UCSD-AML1 (cell line): ENCODE data around the gene PTPRE.

ENCODE experiments used
- DNase-seq: peaks from one replicate; lab custom pipeline; 2025; ENCODE audit not compliant: unreplicated experiment; lab: John Stamatoyannopoulos, UW

Gene PTPRE

DNA sequence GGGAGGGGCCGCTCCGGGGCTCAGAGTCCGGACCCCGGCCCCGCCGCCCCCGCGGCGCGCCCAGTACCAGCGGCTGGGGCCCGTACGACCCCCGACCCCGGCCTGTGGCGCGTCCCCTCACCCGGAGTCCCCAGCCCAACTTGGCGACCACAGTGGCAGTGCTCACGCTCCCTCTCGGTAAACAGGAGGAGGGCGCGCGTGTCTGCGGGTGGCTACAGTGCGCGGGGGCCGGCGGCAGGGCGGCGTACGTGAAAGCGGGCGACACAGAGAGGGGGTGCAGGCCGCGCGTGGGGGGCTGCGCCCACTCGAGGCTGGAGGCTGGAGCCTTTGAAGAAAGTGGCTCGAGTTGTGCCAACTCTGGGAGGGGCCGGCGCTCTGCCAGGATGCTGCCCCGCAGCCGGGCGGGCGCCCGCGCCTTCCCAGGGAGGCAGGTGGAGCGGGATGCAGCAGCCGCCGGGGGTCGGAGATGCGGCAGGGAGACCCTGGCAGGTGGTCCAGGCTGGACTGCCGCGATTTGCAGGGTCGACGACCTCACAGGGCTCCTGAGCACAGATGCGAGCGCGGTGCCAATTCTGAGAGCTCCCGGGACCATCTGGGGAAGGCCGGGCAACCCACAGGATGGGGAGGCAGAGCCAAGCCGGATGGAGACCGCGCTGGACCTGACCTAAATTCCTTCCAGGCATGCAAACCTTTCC, 655 bp downstream of the PTPRE start:
- DNase-seq = no peak

DNA sequence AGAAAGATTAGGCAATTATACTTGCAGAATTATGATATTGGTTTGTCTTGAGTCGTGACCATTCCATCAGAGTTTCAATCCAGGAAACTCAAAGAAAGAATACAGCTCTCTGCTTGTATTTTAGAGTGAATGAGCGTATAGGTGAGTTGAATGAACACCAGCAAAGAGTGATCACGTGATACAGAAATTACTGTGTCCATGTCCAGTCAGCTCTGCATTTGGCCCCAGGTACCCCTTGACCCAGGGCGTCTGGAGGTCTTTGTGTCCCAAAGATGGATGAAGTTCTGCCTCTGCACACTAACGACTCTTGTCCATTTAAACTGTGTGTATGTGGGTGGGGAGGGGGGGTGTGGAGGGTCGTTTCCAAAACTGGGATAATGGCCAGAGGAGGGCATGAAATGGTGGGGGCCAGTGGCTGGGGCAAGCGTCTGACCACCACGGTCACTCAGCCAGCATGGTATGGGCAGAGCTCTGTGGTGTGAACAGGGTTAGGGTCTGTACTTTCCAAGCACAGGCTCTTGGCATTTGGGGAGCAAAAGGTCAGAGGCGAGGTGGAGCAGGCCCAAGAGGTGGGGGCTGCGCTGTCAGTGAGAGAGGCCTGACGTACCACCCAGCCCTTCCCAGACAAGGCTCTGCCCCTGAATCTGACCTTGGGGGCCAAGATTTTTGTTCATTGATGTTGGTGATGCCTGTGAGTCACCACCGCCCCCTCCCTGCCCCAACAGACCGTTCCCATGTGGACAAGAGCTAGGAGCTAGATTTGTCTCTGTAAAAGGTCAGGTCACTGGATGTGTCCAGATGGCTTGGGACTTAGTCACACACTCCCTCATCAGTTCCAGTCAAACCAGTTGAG, 1.4 kb downstream of the PTPRE start:
- DNase-seq = no peak

DNA sequence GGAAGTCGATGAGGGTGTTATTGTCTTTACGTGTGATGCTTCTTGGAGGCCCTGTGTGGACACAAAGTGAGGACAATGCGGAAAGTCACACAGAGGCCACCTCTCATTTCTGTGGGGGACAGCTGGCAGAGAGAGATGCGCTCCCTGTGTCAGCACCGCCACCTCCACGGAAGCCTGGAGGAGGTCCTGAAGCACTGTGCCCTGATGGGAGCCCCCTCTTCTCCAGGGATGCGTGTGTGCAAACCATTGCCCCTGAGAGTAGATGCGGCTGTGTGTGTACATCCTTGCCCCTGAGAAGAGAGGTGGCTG, 2.0 kb downstream of the PTPRE start:
- DNase-seq = no peak

DNA sequence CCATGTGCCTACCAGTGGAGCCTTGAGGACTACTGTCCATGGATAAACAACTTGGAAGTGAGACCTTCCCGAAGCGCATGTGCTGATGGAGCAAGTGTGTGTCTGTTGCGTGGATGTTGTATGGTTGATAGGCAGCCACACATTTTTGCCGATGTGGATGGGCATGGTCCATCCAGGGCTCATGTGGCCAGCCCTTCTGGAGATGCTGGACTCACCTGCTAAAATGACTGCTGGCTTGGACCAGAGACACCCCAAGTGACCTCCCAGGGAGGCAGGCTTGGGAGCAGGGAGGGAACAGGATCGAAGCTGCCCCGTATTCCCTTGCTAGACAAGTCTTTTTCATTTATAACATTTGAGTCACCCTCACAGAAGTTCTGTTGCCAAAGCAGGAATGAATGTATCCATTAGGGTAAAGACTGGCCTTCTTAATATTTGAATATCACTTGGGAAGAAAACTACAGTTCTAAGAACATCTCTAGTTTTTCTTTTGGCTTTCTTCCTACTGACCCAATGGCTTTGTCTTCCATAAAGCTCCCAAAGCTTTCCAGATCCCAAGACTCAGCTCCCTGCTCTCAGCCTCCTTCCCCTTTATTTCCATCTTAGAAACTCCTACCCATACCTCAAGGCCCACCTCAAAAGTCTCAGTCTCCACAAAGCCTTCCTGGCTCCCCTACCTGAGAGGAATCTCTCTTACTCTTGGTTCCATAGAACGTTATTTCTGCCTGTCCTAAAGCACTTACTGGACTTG, 3.0 kb downstream of the PTPRE start:
- no peak for DNase-seq

DNA sequence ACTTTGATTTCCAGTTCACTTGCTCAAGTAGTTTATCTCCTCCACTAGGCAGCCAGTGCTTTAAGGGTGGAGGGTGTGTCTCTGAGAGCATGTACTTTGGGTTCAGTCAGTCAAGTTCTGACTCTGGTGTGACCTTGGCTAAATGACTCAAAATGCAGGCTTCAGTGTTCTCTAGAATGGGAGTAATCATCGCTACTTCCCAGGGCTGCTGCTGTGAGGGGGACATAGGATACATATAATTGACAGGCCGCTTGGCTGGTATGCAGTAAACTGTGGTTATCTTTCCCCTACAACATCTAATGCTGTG, 3.5 kb downstream of the PTPRE start:
- no peak for DNase-seq

GRCh38 chr10:127911218-127911866, 4.4 kb downstream of the PTPRE start:
- DNase-seq = no peak

GRCh38 chr10:127911867-127912257, 5.0 kb downstream of the PTPRE start:
- DNase-seq = no peak

- DNase-seq = no peak
Measured at GRCh38 chr10:127912607-127913367, 5.9 kb downstream of the PTPRE start.

GRCh38 chr10:127913368-127913759, 6.5 kb downstream of the PTPRE start:
- no peak for DNase-seq

GRCh38 chr10:127915324-127915723, 8.4 kb downstream of the PTPRE start:
- DNase-seq = no peak

GRCh38 chr10:127916826-127917225, 9.9 kb downstream of the PTPRE start:
- no peak for DNase-seq

GRCh38 chr10:127918572-127918971, 11.7 kb downstream of the PTPRE start:
- no peak for DNase-seq

GRCh38 chr10:127919418-127920271, 12.7 kb downstream of the PTPRE start:
- DNase-seq = peak; percentile 38

DNA sequence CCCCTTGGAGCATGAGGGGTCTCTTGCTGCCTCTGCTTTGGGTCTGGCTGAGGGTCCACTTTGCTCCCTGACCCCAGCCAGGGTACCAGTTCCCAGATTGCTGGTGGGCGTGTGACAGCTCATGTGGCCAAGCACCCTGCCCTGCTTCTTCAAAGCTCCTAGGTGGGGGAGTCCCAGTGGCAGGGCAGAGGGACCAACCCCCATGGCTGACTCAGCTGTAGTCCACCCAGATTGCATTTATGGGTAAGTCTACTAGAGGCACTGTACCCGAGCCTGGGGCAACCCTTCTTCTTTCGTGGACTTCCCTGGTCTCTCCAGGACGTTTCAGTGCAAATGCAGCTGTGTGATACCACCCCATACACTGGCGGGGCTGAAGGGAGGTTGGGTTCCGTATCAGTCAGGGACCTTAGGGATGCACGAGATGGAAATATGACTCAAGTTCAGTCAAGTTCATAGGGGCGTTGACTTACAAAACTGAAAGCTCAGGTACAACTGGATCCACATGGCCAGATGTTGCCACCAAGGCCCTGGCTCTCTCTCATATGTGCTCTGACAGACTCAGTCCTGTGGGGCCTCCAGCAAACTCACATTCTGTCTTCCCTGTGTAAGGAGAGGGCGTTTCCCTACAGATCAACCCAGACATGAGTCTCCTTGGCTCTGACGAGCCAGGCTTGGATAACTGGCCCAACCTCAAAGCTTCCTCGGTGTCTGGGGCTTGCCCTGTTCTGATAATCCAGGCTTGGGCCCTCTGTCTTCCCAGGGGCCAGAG, 13.6 kb downstream of the PTPRE start:
- no peak for DNase-seq

- no peak for DNase-seq
Measured at GRCh38 chr10:127921075-127921752, 14.3 kb downstream of the PTPRE start.

- no peak for DNase-seq
Measured at GRCh38 chr10:127921753-127922145, 14.8 kb downstream of the PTPRE start.

DNA sequence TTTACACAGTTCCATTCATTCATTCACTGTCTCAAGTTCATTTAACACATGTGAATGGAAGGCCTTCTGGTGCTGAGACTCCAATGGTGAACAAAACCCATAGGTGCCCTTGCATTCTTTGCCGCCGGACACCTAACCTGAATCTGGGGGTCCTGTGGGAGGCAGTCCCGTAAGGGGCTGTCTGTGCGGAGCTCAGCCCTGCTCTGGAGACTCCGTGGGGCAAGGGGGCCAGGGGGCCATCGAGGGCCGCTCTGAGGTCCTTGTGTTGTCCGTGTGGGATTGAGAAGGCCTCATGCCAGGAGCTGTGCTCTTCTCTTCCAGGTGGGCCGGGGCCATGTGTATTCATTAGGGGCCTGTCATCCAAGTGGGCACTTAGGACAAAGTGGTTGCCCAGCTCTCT, 15.3 kb downstream of the PTPRE start:
- no peak for DNase-seq

DNA sequence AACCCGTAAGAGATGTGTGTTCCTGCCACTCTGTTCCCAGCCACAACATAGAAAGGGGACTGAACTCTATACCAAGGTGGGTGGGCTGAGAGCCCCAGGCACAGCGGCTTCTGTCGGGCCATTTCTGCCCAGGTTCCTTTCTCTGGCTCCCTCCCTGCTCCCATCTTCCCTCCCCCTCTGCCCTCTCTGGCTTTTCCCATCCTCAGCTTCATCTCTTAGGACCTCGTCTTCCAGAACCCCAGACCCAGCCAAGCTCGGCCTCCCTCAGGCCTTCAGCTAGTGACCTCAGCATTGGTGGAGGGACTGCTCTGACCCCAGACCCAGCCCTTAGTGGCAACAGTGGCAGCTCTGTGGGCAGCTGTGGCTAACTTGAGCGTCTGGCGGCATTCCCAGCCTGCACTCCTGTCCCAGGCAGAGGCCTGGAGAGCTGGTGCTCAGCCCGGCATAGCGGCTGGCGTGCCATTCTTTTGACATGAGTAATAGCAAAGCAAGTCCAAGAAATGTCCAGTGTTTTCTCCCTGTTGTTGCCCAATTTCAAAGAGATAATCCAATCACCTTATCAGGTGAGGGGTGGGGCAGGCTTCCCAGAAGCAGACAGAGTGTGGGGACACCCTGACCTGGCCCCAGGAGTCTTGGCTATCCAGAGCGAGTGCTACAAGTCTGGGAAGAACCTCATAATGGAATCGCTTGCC, 15.9 kb downstream of the PTPRE start:
- DNase-seq = no peak
